ENCODE measurements around the gene CHST3. TPM values are rescaled to one million over a fixed set of nuclear protein-coding genes. Genes with fewer than 3 reads are reported as not detected.
"Not testable (repeated sequence)": the region's sequence is repeated elsewhere in the genome, so short reads cannot be mapped to it uniquely, and the experiment has no call there.

The CHST3 gene
- 6.8 and 7.5 TPM in 2 replicates for total RNA-seq (2014; rRNA removed; shearing (Covaris generic))

DNA sequence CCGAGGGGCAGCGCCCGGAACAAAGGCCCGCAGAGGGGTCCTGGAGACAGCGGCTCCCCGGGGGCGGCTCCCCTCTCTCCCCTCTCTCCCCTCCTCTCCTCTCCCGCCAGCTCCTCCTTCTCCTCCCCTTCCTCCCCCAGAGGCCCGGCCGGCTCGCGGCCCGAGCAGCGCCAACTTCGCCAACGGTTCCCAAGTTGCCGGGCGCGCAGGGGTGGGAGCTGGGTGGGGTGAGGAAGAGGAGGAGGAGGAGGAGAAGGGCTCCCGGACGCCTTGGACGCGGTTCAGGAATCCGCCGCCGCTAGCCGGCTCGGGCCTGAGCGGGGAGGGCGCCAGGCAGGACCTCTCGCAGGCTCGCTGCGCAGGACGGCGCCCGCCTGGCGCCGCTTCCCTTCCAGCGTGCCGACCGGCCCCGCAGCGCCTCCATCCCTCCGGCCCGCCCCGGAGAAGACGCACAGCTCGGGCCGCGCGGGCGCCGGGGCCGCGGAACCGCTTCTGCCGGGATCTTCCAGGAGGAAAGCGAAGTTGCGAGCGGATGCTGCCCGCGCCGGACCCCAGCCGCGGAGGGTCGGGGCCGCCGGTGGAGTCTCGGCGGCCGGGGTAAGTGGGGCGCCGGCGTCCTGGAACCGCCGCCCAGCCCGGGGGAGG, at the start of gene CHST3:
Gene CHST3 (plus strand): TSS at position 298 of the 645 bp plus-strand sequence. CDS start 41,448 bp downstream, outside the sequence.
- peak; percentile 45 for DNase-seq (ENCODE audit: low read depth)

DNA sequence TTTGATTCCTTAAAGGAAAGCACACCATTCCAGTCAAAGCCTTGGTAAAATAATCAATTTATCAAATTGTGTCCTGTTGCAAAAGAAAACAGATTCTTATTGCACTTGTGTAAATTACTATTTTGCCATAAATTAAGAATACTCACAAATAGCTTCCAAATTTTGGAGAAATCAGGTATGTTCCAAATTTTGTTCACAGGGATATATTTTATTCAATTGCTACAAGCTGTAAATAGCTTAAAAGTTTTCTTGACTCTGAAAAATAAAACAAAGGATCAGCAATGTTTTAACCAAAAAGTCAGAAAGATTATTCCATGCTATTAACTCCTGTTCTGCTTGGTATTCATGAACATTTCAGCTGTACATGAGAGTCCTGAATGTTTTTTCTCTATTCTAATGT, 47.4 kb upstream of the CHST3 start:
- no peak for DNase-seq (ENCODE audit: low read depth)

GRCh38 chr10:71918992-71919391, 45.2 kb upstream of the CHST3 start:
- DNase-seq (ENCODE audit: low read depth) = no peak

GRCh38 chr10:71919956-71920539, 44.1 kb upstream of the CHST3 start:
- DNase-seq (ENCODE audit: low read depth) = not testable (repeated sequence)

DNA sequence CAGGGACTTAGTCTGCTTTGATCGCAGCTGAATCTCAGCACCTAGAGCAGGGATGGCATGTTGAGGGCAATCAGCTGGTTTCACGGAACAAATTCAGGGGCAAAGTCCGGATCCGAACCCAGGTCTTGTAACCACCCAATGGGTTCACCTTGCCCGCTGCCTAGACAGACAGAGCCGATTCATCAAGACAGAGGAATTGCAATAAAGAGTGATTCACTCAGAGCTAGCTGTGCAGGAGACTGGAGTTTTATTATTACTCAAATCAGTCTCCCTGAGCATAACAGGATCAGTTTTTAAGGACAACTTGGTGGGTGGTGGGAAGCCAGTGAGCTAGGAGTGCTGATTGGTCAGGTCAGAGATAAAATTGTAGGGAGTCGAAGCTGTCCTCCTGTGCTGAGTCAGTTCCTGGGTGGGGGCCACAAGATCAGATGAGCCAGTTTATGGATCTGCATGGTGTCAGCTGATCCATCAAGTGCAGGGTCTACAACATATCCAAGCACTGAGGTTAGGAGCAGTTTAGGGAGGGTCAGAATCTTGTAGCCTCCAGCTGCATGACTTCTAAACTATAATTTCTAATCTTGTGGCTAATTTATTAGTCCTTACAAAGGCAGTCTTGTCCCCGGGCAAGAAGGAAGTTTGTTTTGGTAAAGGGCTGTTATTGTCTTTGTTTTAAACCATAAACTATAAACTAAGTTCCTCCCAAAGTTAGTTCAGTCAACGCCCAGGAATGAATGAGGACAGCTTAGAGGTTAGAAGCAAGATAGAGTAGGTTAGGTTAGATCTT, 43.5 kb upstream of the CHST3 start:
- DNase-seq (ENCODE audit: low read depth) = peak; percentile 19

DNA sequence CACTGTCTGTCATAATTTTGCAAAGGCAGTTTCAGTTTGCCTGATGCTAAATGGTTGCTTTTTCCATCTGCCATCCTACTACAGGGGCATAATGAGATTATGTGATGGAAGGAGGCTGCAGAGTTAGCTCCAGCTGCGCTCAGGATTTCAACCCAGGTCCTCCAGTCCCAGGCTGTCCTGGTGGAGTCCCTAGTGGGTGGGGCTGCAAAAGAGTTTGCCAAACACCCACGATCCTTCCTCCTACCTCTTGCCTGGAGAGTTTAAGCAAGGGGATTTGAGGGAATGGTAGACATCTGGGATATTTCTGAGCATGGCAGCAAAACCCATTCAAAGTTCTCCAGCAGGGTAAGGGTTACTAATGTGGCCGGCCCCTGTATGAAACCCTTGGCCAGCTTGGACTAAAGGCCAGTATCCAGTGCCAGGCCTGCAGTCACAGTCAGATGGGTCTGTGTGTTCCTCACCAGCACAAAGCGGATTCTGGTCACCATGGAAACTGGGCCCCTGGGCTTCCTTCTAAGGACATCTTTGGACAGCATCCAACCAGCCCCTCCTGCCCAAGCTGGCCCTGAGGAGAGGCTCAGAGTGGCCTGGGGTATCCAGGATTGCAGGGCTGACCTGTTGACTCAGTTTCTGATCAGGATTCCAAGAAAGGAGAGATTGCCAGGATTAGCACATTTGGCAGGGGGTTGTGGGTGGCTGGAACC, 42.7 kb upstream of the CHST3 start:
- DNase-seq (ENCODE audit: low read depth) = no peak

DNA sequence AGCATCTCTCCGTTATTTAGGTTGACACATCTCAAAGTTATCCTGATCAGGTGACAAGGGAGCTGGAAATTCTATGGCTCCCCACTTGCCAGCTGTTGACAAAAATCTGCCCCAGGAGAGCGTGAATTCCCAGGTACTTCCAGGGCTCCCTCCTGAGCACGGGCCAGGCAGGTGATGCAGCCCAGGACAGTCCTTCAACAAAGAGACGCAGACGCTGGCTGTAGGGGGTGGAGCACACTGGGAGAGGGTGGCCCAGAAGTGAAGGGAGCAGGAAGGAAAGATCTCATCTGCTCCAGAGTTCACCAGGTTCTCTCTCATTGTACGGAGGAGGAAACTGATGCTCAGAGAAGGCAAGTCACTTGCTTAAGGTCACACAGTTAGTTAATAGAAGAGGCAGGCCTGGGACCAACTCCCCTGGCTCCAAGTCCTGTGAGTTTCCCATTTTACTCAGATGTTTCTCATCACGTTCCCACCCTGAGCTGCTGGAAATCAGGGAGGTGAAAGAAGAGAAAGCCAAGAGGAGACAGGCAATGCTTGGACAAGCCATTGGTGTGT, 41.0 kb upstream of the CHST3 start:
- no peak for DNase-seq (ENCODE audit: low read depth)

- no peak for DNase-seq (ENCODE audit: low read depth)
These were observed 39.4 kb upstream of the CHST3 start for GRCh38 chr10:71924771-71925170.

DNA sequence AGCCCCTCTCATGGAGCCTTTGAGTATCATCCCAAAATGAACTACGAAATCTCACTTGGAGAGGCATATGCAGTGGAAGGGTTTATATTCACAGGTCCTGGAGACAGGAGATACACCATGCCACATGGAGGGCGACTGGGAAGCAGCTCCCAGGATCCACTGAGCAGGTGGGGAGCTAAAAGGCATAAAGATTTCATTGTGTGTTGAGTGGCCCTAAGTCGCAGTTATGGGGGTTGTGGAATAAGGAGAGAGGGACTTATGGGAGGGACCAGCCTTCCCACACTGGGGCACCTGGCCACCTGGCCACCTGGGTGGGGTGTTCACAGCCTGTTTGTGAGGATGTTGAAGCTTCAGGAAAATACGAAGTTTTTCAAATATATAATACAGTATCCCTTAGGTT, 37.0 kb upstream of the CHST3 start:
- no peak for DNase-seq (ENCODE audit: low read depth)

GRCh38 chr10:71927776-71928592, 36.2 kb upstream of the CHST3 start:
- DNase-seq (ENCODE audit: low read depth) = no peak

GRCh38 chr10:71931295-71931694, 32.9 kb upstream of the CHST3 start:
- DNase-seq (ENCODE audit: low read depth) = no peak

- no peak for DNase-seq (ENCODE audit: low read depth)
These were observed 30.5 kb upstream of the CHST3 start for GRCh38 chr10:71933651-71934050.

GRCh38 chr10:71938211-71938610, 26.0 kb upstream of the CHST3 start:
- DNase-seq (ENCODE audit: low read depth) = no peak

DNA sequence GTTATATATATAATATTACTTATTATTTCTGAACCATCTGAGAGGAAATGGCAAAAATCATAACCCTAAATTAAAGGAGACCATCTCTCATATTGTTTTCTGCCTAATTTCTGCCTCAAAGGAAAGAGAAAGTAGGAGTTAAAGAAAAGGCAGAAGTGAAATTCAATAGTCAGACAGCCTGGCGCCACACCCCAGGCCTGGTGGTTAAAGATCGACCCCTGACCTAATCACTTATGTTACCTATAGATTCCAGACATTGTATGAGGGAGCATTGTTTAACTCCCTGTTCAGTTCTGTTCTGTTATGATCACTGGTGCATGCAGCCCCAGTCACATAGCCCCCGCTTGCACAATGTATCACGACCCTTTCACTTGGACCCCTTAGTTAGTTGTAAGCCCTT, 24.9 kb upstream of the CHST3 start:
- DNase-seq (ENCODE audit: low read depth) = no peak

GRCh38 chr10:71939861-71940474, 24.2 kb upstream of the CHST3 start:
- DNase-seq (ENCODE audit: low read depth) = no peak

DNA sequence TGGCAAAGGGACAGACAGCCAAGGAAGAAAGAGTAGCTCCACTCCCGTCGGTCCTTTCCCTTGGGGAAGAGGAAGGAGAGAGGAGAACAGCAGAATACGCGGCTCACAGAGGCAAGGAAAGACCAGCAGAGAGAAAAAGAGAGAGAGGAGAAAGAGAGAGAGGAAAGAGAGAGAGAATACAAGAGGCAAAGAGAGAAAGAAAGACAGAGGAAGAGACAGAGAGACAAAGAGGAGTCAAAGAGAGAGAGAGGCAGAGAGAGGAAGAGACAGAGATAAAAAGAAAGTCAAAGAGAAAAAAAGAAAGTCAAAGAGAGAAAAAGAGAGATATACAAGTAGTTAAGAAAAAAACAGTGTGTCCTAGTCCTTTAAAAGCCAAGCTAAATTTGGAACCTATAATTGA, 23.4 kb upstream of the CHST3 start:
- DNase-seq (ENCODE audit: low read depth) = no peak

- no peak for DNase-seq (ENCODE audit: low read depth)
These were observed 22.9 kb upstream of the CHST3 start for GRCh38 chr10:71941318-71941717.

DNA sequence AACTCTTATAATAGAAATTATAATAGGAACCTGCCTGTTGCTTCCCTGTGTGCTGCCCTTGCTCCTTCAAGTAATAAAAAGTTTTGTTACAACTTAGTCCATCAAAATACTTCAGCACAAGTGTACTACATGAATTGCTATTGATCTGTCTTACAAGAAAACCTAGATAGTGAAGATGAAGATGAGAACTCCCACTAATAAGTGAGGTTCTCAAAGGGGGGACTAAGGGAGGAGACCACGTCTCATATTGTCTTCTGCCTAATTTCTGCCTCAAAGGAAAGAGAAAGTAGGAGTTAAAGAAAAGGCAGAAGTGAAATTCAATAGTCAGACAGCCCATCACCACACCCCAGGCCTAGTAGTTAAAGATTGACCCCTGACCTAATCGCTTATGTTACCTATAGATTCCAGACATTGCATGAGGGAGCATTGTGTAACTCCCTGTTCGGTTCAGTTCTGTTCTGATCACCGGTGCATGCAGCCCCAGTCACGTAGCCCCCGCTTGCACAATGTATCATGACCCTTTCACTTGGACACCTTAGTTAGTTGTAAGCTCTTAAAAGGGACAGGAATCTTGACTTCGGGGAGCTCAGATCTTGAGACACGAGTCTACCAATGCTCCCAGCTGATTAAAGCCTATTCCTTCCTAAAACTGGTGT, 18.2 kb upstream of the CHST3 start:
- DNase-seq (ENCODE audit: low read depth) = no peak

- DNase-seq (ENCODE audit: low read depth) = no peak
These were observed 17.5 kb upstream of the CHST3 start for GRCh38 chr10:71946700-71947099.

DNA sequence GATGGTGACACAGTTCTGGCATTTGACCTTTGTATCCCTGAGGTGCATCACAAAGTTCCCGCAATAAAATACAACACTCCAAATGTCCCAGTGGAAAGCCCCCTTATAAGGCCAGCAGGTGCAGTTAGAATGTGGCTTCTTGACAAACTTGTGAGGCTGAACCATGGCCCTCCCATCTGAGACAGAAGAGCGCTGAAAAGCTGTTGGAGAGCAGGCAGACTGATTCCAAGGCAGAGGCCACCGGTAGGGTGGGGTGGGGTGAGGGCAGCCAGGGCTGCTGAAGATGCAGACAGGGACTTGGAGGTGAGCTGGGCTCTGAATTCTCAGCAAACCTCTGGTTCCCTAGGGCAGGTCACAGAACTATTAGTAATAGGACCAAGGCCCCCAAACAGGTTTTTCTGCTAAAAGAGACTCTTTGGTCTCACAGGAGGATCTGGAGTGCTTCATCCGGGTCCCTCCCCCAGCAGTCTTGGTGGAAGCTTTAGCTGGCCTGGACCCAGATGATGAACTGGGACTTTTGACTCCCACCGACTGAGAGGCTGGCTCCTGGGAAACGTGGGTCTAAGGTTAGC, 15.6 kb upstream of the CHST3 start:
- DNase-seq (ENCODE audit: low read depth) = no peak

Measured in Daoy (cell line).